HUES48 (cell line): ENCODE data around the gene GOLGA6L24.
"Not testable (repeated sequence)": the region's sequence is repeated elsewhere in the genome, so short reads cannot be mapped to it uniquely, and the experiment has no call there.

ENCODE experiments used
- H3K27ac ChIP-seq: one replicate; pipeline ENCODE4 v1.7.0; 2013; ENCODE audit warnings: low read depth, low read length, inconsistent platforms
- H3K27me3 ChIP-seq: 2 replicates; pipeline ENCODE4 v1.6.1; 2013; ENCODE audit warnings: mild to moderate bottlenecking, low read length; ENCODE audit not compliant: control insufficient read depth, insufficient read depth
- H3K36me3 ChIP-seq: 2 replicates; pipeline ENCODE4 v1.6.1; 2013; ENCODE audit warnings: low read length; ENCODE audit not compliant: control insufficient read depth, insufficient read depth
- H3K4me1 ChIP-seq: 2 replicates; pipeline ENCODE4 v1.6.1; 2013; ENCODE audit warnings: mild to moderate bottlenecking, low read length; ENCODE audit not compliant: control insufficient read depth, insufficient read depth
- H3K4me3 ChIP-seq: 2 replicates; pipeline ENCODE4 v1.5.1; 2013; ENCODE audit warnings: mild to moderate bottlenecking, low read depth, low read length
- H3K9ac ChIP-seq: 2 replicates; pipeline ENCODE4 v1.6.1; 2013; ENCODE audit warnings: mild to moderate bottlenecking, low read depth, low read length, moderate library complexity
- H3K9me3 ChIP-seq: 2 replicates; pipeline ENCODE4 v1.6.1; 2013; ENCODE audit warnings: low read length; ENCODE audit not compliant: control insufficient read depth, insufficient read depth

GOLGA6L24 gene

GRCh38 chr15:28316958-28317357 lies 40.9 kb downstream of the GOLGA6L24 start:
- not testable (repeated sequence) for H3K4me1 ChIP-seq, H3K27me3 ChIP-seq

DNA sequence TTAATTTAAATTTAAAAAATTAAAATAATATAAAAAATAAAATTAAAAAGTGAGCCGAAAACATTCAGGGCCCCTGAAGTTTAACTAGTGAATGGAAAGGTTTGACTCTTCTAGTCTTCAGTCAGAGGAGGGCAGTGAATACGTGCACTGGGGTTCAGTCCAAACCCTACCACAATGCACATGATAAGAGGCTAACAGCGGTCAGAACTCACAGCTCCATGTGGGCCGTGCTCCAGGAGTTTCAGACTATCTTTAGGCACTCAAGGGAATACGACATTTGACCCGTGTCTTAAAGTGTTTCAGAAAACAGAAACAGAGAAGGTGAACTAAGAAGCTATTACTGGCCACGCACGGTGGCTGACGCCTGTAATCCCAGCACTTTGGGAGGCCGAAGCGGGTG lies 47.4 kb downstream of the GOLGA6L24 start:
- Histone ChIP-seq H3K9me3 (peaks cover 17% of the 10 kb centered on the region), H3K36me3 (peaks cover 23% of the 10 kb centered on the region)
- not testable (repeated sequence) for H3K27me3 ChIP-seq, H3K27ac ChIP-seq, H3K4me1 ChIP-seq, H3K4me3 ChIP-seq, H3K9ac ChIP-seq

More at GRCh38 chr15:28316958-28317357, 40.9 kb downstream of the GOLGA6L24 start:
- not testable (repeated sequence) for H3K9ac ChIP-seq, H3K9me3 ChIP-seq, H3K4me3 ChIP-seq, H3K27ac ChIP-seq
- peaks cover 15% of the 10 kb centered on the region; the same call in 1 of the 2 replicates for H3K36me3 ChIP-seq

DNA sequence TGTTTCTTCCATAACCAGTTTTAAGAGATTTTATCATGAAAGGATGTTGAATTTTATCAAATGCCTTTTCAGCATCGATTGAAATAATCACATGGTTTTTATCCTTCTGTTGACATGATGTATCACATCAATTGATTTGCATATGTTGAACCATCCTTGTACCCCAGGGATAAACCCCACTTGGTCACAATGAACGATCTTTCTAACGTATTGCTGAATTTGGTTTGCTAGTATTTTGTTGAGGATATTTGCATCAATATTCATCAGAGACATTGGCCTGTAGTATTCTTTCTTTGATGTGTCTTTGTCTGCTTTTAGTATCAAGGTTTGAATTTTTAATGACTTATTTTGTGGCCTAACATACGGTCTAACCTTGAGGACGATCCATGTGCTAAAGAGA lies 49.2 kb downstream of the GOLGA6L24 start:
- Histone ChIP-seq H3K36me3 (peaks cover 14% of the 10 kb centered on the region), H3K9me3 (peaks cover 17% of the 10 kb centered on the region)
- H3K4me3 ChIP-seq, H3K27ac ChIP-seq, H3K4me1 ChIP-seq, H3K27me3 ChIP-seq, H3K9ac ChIP-seq: not testable (repeated sequence)
